Naive thymus-derived CD4-positive, alpha-beta T cell (primary cell): ENCODE results near the gene ASTL. TPM values are rescaled to one million over a fixed set of nuclear protein-coding genes. Genes with fewer than 3 reads are reported as not detected.

Source experiments
- ATAC-seq: fragments of 150-1000 bp; cut with Tn5 transposase; 2 replicates; pipeline ENCODE4 v1.10.0; 2021; ENCODE audit warnings: mild to moderate bottlenecking, moderate library complexity
- CTCF ChIA-PET: fragments of 350-600 bp; sonication (Branson Sonifier 250); formaldehyde crosslinking; loops from one replicate; lab custom pipeline; 2021; ENCODE audit warnings: antibody characterized with exemption; lab: Charles Lee
- POLR2A ChIA-PET: fragments of 350-600 bp; sonication (Branson Sonifier 250); formaldehyde crosslinking; loops from one replicate; lab custom pipeline; 2021; ENCODE audit warnings: antibody characterized with exemption, inconsistent platforms; lab: Charles Lee
- DNase-seq, 9 donors: peaks; one replicate each; pipeline versions ENCODE4 v3.0.0 to v3.0.0-alpha.2; 2020 to 2022; ENCODE audit warnings: mixed read lengths in 1 of 9
- H3K27ac ChIP-seq: one replicate; pipeline ENCODE4 v1.7.0; 2013; ENCODE audit warnings: mild to moderate bottlenecking, low read depth, low read length, moderate library complexity
- H3K27me3 ChIP-seq, 2 donors: one replicate each; pipeline ENCODE4 v1.7.0; 2013; ENCODE audit warnings: low read length in 2 of 2, mild to moderate bottlenecking in 2 of 2, moderate library complexity in 2 of 2; ENCODE audit not compliant: control insufficient read depth in 2 of 2, insufficient read depth in 2 of 2
- H3K36me3 ChIP-seq, 3 experiments: 1 replicate in 2 of 3; 2 replicates in 1 of 3; pipeline ENCODE4 v1.7.0; 2013; ENCODE audit warnings: low read length in 3 of 3, mild to moderate bottlenecking in 3 of 3, moderate library complexity in 1 of 3; ENCODE audit not compliant: insufficient read depth in 3 of 3, control insufficient read depth in 2 of 3
- H3K4me1 ChIP-seq, 2 donors: one replicate each; pipeline ENCODE4 v1.7.0; 2013; ENCODE audit warnings: low read length in 2 of 2, mild to moderate bottlenecking in 2 of 2, moderate library complexity in 1 of 2; ENCODE audit not compliant: control insufficient read depth in 2 of 2, insufficient read depth in 2 of 2
- H3K4me3 ChIP-seq: 2 replicates; pipeline ENCODE4 v1.7.0; 2013; ENCODE audit warnings: mild to moderate bottlenecking, low read length
- H3K9me3 ChIP-seq, 3 experiments: 1 replicate in 2 of 3; 2 replicates in 1 of 3; pipeline ENCODE4 v1.7.0; 2013; ENCODE audit warnings: low read length in 3 of 3; ENCODE audit not compliant: control insufficient read depth in 2 of 3
- H3K27ac Mint-ChIP-seq, 9 donors: one replicate each; pipeline ENCODE4 v1.8.0; 2020 to 2022; ENCODE audit warnings: mixed read lengths in 9 of 9, mild to moderate bottlenecking in 8 of 9, moderate library complexity in 5 of 9, inconsistent platforms in 2 of 9
- H3K27me3 Mint-ChIP-seq, 5 donors: one replicate each; pipeline ENCODE4 v1.8.0; 2021 to 2022; ENCODE audit warnings: mixed read lengths in 5 of 5, mild to moderate bottlenecking in 1 of 5
- H3K36me3 Mint-ChIP-seq, 5 donors: one replicate each; pipeline ENCODE4 v1.8.0; 2020 to 2022; ENCODE audit warnings: mixed read lengths in 5 of 5, mild to moderate bottlenecking in 3 of 5, inconsistent platforms in 1 of 5
- H3K4me1 Mint-ChIP-seq, 7 donors: one replicate each; pipeline ENCODE4 v1.8.0; 2020 to 2022; ENCODE audit warnings: mixed read lengths in 7 of 7, mild to moderate bottlenecking in 3 of 7, inconsistent platforms in 1 of 7
- H3K4me3 Mint-ChIP-seq, 10 donors: one replicate each; pipeline ENCODE4 v1.8.0; 2020 to 2022; ENCODE audit warnings: mild to moderate bottlenecking in 10 of 10, mixed read lengths in 10 of 10, moderate library complexity in 6 of 10, inconsistent platforms in 2 of 10
- H3K9me3 Mint-ChIP-seq, 11 donors: one replicate each; pipeline ENCODE4 v1.8.0; 2020 to 2022; ENCODE audit warnings: mixed read lengths in 11 of 11, mild to moderate bottlenecking in 4 of 11, inconsistent platforms in 1 of 11, moderate library complexity in 1 of 11
- intact Hi-C, 2 donors: fragments of 100-400 bp; cut with micrococcal nuclease; formaldehyde crosslinking; loops; one replicate each; pipeline ENCODE4 v1.15.1; 2023
- polyA plus RNA-seq, 2 donors: library from polyadenylated mRNA; unstranded; fragments of 300-500 nt; fragmentation: Illumina TruSeq; gene quantifications; one replicate each; pipeline ENCODE4 v1.2.3, GENCODE V29; 2021
- total RNA-seq, 6 experiments: library from RNA in 5 of 6; stranded (reverse) in 5 of 6; gene quantifications; 1 replicate in 5 of 6; 2 replicates in 1 of 6; pipeline ENCODE4 v1.2.3 and lab custom pipeline; 2021 to 2026

ASTL gene
- total and polyA plus RNA-seq, 7 experiments from 2014 or later, result 0.19 to 7.5 (median 0.79) TPM; not detected in 1

- CTCF ChIA-PET, result interaction anchor here (1.0 to 15.4 kb wide), 3 partner anchors 38 to 44 kb away, joined by 3 to 401 read pairs (median 4); no protein-coding TSS in a partner anchor
Observed at GRCh38 chr2:96136129-96136720, 2.1 kb downstream of the ASTL start.

GRCh38 chr2:96135621-96136020 lies 2.7 kb downstream of the ASTL start:
- H3K27ac ChIP-seq, result no peak overlapping the region
- peaks cover 3 to 8% of the 10 kb centered on the region in 2 donors for H3K4me1 ChIP-seq
- H3K36me3 Mint-ChIP-seq, result peaks cover 0 to 7% (median 0%) of the 10 kb centered on the region in 5 donors
- H3K27me3 Mint-ChIP-seq, result no peaks in the 10 kb centered on the region
- peaks cover 0 to 18% (median 0%) of the 10 kb centered on the region in 7 donors for H3K4me1 Mint-ChIP-seq
- intact Hi-C loops, result no loop called here
- ChIA-PET POLR2A (no interaction called here), CTCF (interaction anchor here (15.4 kb wide), 1 partner anchor 38 kb away, joined by 401 read pairs; no protein-coding TSS in a partner anchor)
- ATAC-seq, result no peak
- no peak overlapping the region for H3K4me3 Mint-ChIP-seq
- H3K9me3 ChIP-seq, result no peaks in the 10 kb centered on the region
- no peak overlapping the region for H3K4me3 ChIP-seq
- no peaks in the 10 kb centered on the region for H3K9me3 Mint-ChIP-seq
- H3K36me3 ChIP-seq, result no peaks in the 10 kb centered on the region
- H3K27me3 ChIP-seq, result no peaks in the 10 kb centered on the region
- no peak for DNase-seq
- no peak overlapping the region for H3K27ac Mint-ChIP-seq

More at GRCh38 chr2:96136129-96136720, 2.1 kb downstream of the ASTL start:
- POLR2A ChIA-PET, result interaction anchor here (3.5 kb wide), 1 partner anchor 38 kb away, joined by 59 read pairs; no protein-coding TSS in a partner anchor
- Histone ChIP-seq H3K4me3 (no peak overlapping the region), H3K27ac (no peak overlapping the region), H3K9me3 (no peaks in the 10 kb centered on the region), H3K27me3 (no peaks in the 10 kb centered on the region), H3K4me1 (peaks cover 3 to 8% of the 10 kb centered on the region in 2 donors), H3K36me3 (no peaks in the 10 kb centered on the region)
- no peak overlapping the region for H3K27ac Mint-ChIP-seq
- H3K36me3 Mint-ChIP-seq, result peaks cover 0 to 7% (median 0%) of the 10 kb centered on the region in 5 donors
- ATAC-seq, result no peak
- no peaks in the 10 kb centered on the region for H3K9me3 Mint-ChIP-seq
- H3K4me1 Mint-ChIP-seq, result peaks cover 0 to 14% (median 0%) of the 10 kb centered on the region in 7 donors
- H3K4me3 Mint-ChIP-seq, result no peak overlapping the region
- no peaks in the 10 kb centered on the region for H3K27me3 Mint-ChIP-seq
- DNase-seq, result no peak
- intact Hi-C loops, result no loop called here

GRCh38 chr2:96135171-96135570 lies 3.1 kb downstream of the ASTL start:
- ATAC-seq (no peak), DNase-seq (no peak)
- no peak overlapping the region for H3K4me3 Mint-ChIP-seq
- CTCF ChIA-PET, result interaction anchor here (15.4 kb wide), 1 partner anchor 39 kb away, joined by 401 read pairs; no protein-coding TSS in a partner anchor
- Histone ChIP-seq H3K27ac (no peak overlapping the region), H3K27me3 (no peaks in the 10 kb centered on the region), H3K36me3 (no peaks in the 10 kb centered on the region), H3K4me1 (peaks cover 3 to 8% of the 10 kb centered on the region in 2 donors), H3K9me3 (no peaks in the 10 kb centered on the region), H3K4me3 (no peak overlapping the region)
- intact Hi-C loops, result no loop called here
- peaks cover 0 to 22% (median 0%) of the 10 kb centered on the region in 7 donors for H3K4me1 Mint-ChIP-seq
- no peaks in the 10 kb centered on the region for H3K9me3 Mint-ChIP-seq
- no peaks in the 10 kb centered on the region for H3K27me3 Mint-ChIP-seq
- peaks cover 0 to 8% (median 0%) of the 10 kb centered on the region in 5 donors for H3K36me3 Mint-ChIP-seq
- POLR2A ChIA-PET, result no interaction called here
- no peak overlapping the region for H3K27ac Mint-ChIP-seq

- Mint-ChIP-seq H3K27me3 (no peaks in the 10 kb centered on the region), H3K9me3 (no peaks in the 10 kb centered on the region), H3K4me1 (peaks cover 0 to 22% (median 0%) of the 10 kb centered on the region in 7 donors), H3K27ac (no peak overlapping the region), H3K4me3 (no peak overlapping the region), H3K36me3 (peaks cover 0 to 12% (median 0%) of the 10 kb centered on the region in 5 donors)
- H3K27ac ChIP-seq, result no peak overlapping the region
- DNase-seq (no peak), ATAC-seq (no peak)
- intact Hi-C loops, result no loop called here
- no peaks in the 10 kb centered on the region for H3K27me3 ChIP-seq
- H3K9me3 ChIP-seq, result no peaks in the 10 kb centered on the region
- peaks cover 0 to 5% (median 0%) of the 10 kb centered on the region in 3 experiments for H3K36me3 ChIP-seq
- no peak overlapping the region for H3K4me3 ChIP-seq
- ChIA-PET POLR2A (no interaction called here), CTCF (interaction anchor here (15.4 kb wide), 1 partner anchor 39 kb away, joined by 401 read pairs; no protein-coding TSS in a partner anchor)
- peaks cover 3 to 8% of the 10 kb centered on the region in 2 donors for H3K4me1 ChIP-seq
Observed at GRCh38 chr2:96134421-96134820, 3.9 kb downstream of the ASTL start.

- peaks cover 0 to 19% (median 3%) of the 10 kb centered on the region in 5 donors for H3K36me3 Mint-ChIP-seq
- no peaks in the 10 kb centered on the region for H3K9me3 Mint-ChIP-seq
- H3K4me3 Mint-ChIP-seq, result peak overlapping the region in 1 of 10 donors; percentile 12
- peaks cover 0 to 18% (median 0%) of the 10 kb centered on the region in 7 donors for H3K4me1 Mint-ChIP-seq
- H3K27ac Mint-ChIP-seq, result peak overlapping the region in 3 of 9 donors; percentile 33 to 66 (median 39)
- no peak overlapping the region for H3K27ac ChIP-seq
- H3K4me1 ChIP-seq, result no peaks in the 10 kb centered on the region
- ChIA-PET POLR2A (interaction anchor here (1.3 kb wide), 1 partner anchor 16 kb away, joined by 3 read pairs; no protein-coding TSS in a partner anchor), CTCF (interaction anchor here (0.9 to 1.8 kb wide), 2 partner anchors 15 to 42 kb away, joined by 4 to 5 read pairs; no protein-coding TSS in a partner anchor)
- H3K36me3 ChIP-seq, result peaks cover 0 to 6% (median 0%) of the 10 kb centered on the region in 3 experiments
- DNase-seq (no peak), ATAC-seq (no peak)
- intact Hi-C loops, result no loop called here
- no peaks in the 10 kb centered on the region for H3K9me3 ChIP-seq
- no peak overlapping the region for H3K4me3 ChIP-seq
- no peaks in the 10 kb centered on the region for H3K27me3 ChIP-seq
- no peaks in the 10 kb centered on the region for H3K27me3 Mint-ChIP-seq
Observed at GRCh38 chr2:96131813-96132745, 6.2 kb downstream of the ASTL start.

GRCh38 chr2:96131152-96131812 lies 7.0 kb downstream of the ASTL start:
- no peaks in the 10 kb centered on the region for H3K27me3 Mint-ChIP-seq
- peak overlapping the region in 3 of 9 donors; percentile 33 to 56 (median 39) for H3K27ac Mint-ChIP-seq
- H3K4me3 Mint-ChIP-seq, result no peak overlapping the region
- Histone ChIP-seq H3K9me3 (no peaks in the 10 kb centered on the region), H3K27ac (no peak overlapping the region), H3K4me1 (no peaks in the 10 kb centered on the region), H3K27me3 (no peaks in the 10 kb centered on the region), H3K4me3 (no peak overlapping the region), H3K36me3 (peaks cover 0 to 6% (median 0%) of the 10 kb centered on the region in 3 experiments)
- intact Hi-C loops, result no loop called here
- H3K4me1 Mint-ChIP-seq, result peaks cover 0 to 18% (median 0%) of the 10 kb centered on the region in 7 donors
- peaks cover 0 to 24% (median 7%) of the 10 kb centered on the region in 5 donors for H3K36me3 Mint-ChIP-seq
- DNase-seq (no peak), ATAC-seq (no peak)
- ChIA-PET POLR2A (interaction anchor here (1.3 kb wide), 1 partner anchor 16 kb away, joined by 3 read pairs; no protein-coding TSS in a partner anchor), CTCF (interaction anchor here (1.8 kb wide), 1 partner anchor 14 kb away, joined by 4 read pairs; no protein-coding TSS in a partner anchor)
- H3K9me3 Mint-ChIP-seq, result no peaks in the 10 kb centered on the region
